ENCODE measurements around the gene BOD1L1.

DNA sequence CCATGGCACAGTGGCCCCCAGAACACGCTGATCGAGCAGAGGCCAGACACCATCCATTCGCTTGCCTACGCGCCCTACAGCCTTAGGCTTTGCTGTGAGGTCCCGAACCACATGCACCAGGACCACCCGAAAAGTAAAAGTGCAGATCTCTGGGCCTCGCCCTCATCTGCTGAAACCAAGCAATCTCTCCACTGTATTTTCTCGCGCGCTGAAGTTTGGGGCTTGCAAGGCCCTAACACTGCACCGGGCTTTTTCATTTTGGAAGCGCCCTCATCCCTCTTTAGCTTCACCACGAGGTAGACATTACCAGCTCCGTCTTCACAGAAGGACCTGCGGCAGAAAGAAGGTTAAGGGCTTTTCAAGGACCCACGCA is 104.4 kb downstream of the BOD1L1 start:
- no peak for TF ChIP-seq POLR2A (IDR thresholded peaks at IDR 0.05)
- TF ChIP-seq, protein P1, sequence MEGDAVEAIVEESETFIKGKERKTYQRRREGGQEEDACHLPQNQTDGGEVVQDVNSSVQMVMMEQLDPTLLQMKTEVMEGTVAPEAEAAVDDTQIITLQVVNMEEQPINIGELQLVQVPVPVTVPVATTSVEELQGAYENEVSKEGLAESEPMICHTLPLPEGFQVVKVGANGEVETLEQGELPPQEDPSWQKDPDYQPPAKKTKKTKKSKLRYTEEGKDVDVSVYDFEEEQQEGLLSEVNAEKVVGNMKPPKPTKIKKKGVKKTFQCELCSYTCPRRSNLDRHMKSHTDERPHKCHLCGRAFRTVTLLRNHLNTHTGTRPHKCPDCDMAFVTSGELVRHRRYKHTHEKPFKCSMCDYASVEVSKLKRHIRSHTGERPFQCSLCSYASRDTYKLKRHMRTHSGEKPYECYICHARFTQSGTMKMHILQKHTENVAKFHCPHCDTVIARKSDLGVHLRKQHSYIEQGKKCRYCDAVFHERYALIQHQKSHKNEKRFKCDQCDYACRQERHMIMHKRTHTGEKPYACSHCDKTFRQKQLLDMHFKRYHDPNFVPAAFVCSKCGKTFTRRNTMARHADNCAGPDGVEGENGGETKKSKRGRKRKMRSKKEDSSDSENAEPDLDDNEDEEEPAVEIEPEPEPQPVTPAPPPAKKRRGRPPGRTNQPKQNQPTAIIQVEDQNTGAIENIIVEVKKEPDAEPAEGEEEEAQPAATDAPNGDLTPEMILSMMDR (IDR thresholded peaks at IDR 0.05), result no peak
- no peak for TF ChIP-seq EP300 (IDR thresholded peaks at IDR 0.05; ENCODE audit: low read depth)

Data from transverse colon (tissue), 3 donors.